GM12891 (cell line): ENCODE results near the gene TMEM119.

Experiments
- DNase-seq: peaks from one replicate; pipeline ENCODE4 v3.0.0; 2011; ENCODE audit warnings: low spot score; ENCODE audit not compliant: insufficient read length
- FAIRE-seq: peaks from 2 replicates; lab custom pipeline; 2011; peaks lifted over from hg19 to GRCh38; lab: Jason Lieb, UNC
- PAX5 ChIP-seq: IDR thresholded peaks from 2 replicates; pipeline ENCODE4 v1.6.1; 2011; ENCODE audit warnings: low read length, moderate library complexity, mild to moderate bottlenecking; ENCODE audit not compliant: insufficient read depth, severe bottlenecking
- POLR2A ChIP-seq: IDR thresholded peaks from 2 replicates; pipeline ENCODE4 v1.6.1; 2011; ENCODE audit warnings: low read depth, low read length, control low read depth
- POLR2AphosphoS5 ChIP-seq: IDR thresholded peaks from 2 replicates; pipeline ENCODE4 v1.6.1; 2011; ENCODE audit warnings: low read depth, low read length, control low read depth
- POU2F2 ChIP-seq: IDR thresholded peaks from 2 replicates; pipeline ENCODE4 v1.6.1; 2011; ENCODE audit warnings: low read depth, mild to moderate bottlenecking, control low read depth, low read length, moderate library complexity
- SPI1 ChIP-seq: IDR thresholded peaks from 2 replicates; pipeline ENCODE4 v1.6.1; 2011; ENCODE audit warnings: low read depth, low read length, control low read depth
- TAF1 ChIP-seq: IDR thresholded peaks from 2 replicates; pipeline ENCODE4 v1.6.1; 2011; ENCODE audit warnings: low read depth, low read length, control low read depth

TMEM119 gene

DNA sequence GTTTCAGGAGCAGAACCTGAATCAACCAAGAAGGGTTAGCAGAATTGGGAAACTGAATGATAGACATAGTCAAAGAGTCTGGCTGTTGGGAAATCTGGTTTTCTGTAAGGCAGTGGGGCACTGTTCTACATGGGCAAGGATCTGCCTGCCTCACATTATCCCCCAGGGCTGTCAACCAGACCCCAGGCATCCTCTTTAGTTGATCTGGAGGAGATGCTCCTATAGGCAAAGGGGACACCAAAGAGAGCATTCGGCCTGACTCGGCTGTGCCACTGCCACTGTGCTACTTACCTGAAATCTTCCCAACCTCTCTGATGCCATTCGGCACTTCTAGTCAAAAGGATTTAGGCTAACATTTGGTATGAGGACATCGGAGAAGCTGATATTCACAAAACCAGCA is 31.4 kb downstream of the TMEM119 start:
- no peak for FAIRE-seq
- no peak for TF ChIP-seq PAX5
- TF ChIP-seq POU2F2, result no peak
- no peak for TF ChIP-seq POLR2A
- no peak for DNase-seq

DNA sequence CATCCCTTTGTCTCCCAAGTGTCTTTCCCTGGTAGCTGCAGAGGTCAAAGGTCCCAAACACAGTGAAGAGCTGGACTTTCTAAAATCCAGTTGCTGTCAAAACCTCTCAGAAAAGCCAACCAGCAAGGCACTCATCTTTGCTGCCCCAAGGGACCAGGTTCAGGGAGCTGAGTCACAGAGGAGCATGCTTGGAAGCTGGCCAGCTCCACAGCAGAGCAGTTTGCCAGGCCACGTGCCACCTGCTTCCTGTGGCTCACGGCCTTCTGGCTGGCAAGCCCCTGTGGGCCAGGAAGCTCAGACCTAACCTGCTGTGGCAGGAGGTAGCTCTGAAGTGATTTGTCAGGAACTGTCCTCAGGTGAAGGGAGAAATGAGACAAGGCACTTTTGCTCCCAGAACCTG is 31.9 kb downstream of the TMEM119 start:
- TF ChIP-seq SPI1 (no peak), POLR2AphosphoS5 (peak; percentile 67; the same call in 1 of the 2 replicates)
- no peak for DNase-seq
- FAIRE-seq, result peak; percentile 73

DNA sequence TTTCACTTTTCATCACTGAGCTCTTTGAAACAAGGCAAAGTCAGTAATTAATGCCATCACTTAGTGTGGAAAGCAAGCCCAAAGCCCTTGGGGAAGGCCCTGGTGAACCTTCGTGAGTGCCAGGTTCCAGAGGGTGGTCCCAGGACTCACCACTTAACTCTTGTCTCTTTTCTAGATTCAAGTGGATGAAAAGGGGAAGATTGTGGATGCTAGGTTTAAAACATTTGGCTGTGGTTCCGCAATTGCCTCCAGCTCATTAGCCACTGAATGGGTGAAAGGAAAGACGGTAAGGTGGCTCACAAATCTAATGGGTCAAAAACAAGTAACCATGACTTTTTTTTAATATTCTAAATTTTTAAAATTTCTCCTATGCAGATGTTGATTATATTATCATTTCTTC is 32.7 kb downstream of the TMEM119 start:
- FAIRE-seq, result no peak
- TF ChIP-seq POLR2AphosphoS5, result no peak
- no peak for TF ChIP-seq SPI1
- no peak for TF ChIP-seq POLR2A
- TF ChIP-seq POU2F2, result no peak
- TF ChIP-seq PAX5, result no peak
- no peak for TF ChIP-seq TAF1

DNA sequence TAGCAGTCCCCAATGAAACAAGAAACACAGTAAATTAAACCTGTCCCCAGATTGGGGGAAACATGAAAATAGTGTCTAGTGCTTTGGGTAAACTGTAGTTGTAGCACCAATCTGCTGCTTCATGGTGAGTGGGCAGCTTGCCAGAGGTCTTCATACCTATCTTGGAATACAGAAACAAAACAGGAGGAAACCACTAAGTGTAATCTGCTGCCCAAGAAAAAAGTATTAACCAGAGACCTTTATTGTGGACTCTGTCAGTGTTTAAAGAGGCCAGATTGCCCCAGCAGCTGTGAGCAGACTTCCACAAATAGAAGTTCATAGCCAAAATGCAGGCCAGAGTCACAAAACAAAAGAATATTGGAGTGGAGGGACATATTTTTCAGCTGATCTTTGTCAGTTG is 33.2 kb downstream of the TMEM119 start:
- DNase-seq, result no peak
- TF ChIP-seq POU2F2, result no peak
- no peak for TF ChIP-seq POLR2A
- no peak for TF ChIP-seq POLR2AphosphoS5
- no peak for TF ChIP-seq SPI1
- TF ChIP-seq PAX5, result no peak
- no peak for TF ChIP-seq TAF1
- no peak for FAIRE-seq

More for the DNA sequence above, 32.7 kb downstream of the TMEM119 start:
- DNase-seq, result no peak

DNA sequence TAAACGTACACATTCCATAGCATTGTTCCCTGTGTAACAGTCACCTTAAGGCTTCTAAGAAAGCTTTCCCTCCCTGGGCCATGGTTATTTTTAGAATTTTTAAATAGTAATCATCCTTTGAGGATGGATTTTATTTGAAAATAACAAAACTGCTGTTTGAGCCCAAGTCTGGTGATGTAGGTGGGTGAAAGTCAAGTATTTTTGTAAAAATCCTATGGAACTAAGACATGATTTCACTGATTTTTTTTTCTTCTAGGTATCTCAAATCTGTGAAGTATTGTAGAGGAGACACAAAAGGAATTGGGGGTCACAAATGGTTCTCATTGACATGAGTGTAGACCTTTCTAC is 34.1 kb downstream of the TMEM119 start:
- no peak for TF ChIP-seq POLR2AphosphoS5
- no peak for TF ChIP-seq POLR2A
- no peak for TF ChIP-seq SPI1
- TF ChIP-seq TAF1, result no peak
- TF ChIP-seq POU2F2, result no peak
- no peak for TF ChIP-seq PAX5
- DNase-seq (no peak), FAIRE-seq (no peak)

GRCh38 chr12:108563136-108563803 is 34.6 kb downstream of the TMEM119 start:
- FAIRE-seq (peak; percentile 84), DNase-seq (no peak)
- TF ChIP-seq POLR2AphosphoS5 (no peak; the same call in 1 of the 2 replicates), SPI1 (no peak), POLR2A (no peak; the same call in 1 of the 2 replicates), TAF1 (peak; percentile 10; the same call in 1 of the 2 replicates)

DNA sequence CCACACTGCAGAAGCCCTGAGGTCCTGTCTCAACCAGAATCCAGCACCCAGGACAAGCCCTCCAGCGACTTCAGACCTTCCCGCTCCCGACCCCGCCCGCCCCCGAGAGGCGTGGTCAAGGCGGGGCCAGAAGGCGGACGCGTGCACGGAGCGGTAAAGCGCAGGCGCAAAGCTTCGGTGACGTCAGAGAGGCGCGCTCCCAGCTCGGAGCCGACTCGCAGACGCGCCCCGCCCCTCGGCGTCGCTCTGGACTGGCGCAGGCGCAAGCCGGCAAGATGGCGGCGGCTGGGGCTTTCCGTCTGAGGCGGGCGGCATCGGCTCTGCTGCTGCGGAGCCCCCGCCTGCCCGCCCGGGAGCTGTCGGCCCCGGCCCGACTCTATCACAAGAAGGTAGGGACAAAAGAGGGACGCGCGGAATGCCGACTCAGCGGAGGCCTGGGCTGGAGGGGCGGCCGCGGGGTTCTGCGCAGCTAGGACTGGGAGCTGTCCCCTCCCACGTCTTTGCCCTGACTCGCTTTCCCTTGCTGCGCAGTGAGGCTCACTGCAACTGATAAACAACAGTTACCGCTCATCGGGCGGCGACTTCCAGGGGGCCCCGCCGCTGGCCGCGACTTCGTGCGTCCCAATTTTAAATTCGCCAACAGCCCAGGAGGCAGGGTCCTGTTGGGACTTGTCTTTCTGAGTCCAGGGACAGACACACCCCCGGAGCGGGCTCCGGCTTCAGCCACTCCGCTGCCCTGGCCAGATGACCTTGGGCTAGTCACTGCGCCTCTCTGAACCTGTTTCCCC is 35.3 kb downstream of the TMEM119 start, which contains the start of gene ISCU:
ISCU (plus strand) TSS at position 249 of the 788 bp plus-strand sequence; CDS start at position 276, 27 bp downstream.
- FAIRE-seq, result peak; percentile 93
- TF ChIP-seq SPI1, result no peak
- no peak for TF ChIP-seq PAX5
- peak; percentile 58 for TF ChIP-seq POLR2AphosphoS5
- peak; percentile 66; the same call in 1 of the 2 replicates for TF ChIP-seq POLR2A
- peak; percentile 83 for TF ChIP-seq TAF1
- DNase-seq, result peak; percentile 88

DNA sequence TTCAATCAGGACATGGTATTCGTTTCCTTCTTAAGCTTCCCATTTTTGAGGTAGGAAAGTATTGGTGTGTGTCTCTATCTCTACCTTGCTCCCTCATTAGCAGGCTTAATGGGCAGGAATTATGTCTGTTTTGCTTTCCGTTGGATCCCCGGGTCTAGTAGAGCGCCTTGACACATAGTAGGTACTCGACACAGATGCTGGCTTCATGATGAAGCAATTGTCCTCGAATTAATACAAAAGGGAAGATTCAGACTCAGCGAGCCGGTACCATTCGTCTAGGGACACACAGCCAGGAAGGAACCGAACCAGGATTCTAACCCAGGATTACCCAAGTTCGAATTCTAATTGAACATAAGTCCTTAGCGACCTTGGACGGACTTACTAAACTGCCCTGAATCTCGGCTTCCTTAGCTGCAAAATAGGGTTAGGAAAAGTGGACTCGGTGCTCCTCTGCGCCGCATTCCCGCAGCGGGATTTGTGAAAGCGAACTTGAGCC is 36.0 kb downstream of the TMEM119 start:
- TF ChIP-seq SPI1, result no peak
- no peak for TF ChIP-seq POU2F2
- TF ChIP-seq POLR2A, result no peak
- TF ChIP-seq PAX5, result no peak
- TF ChIP-seq TAF1, result no peak
- TF ChIP-seq POLR2AphosphoS5, result no peak
- FAIRE-seq (no peak), DNase-seq (no peak)
